MM.1S (cell line): ENCODE data around the gene DDX21.

Source experiments
- DNase-seq: peaks from one replicate; pipeline ENCODE4 v3.0.0-alpha.2; 2015
- H2AFZ ChIP-seq: fragments of 300-600 bp; sonication (generic); 2 replicates; pipeline ENCODE4 v1.6.0; 2016; ENCODE audit warnings: antibody characterized with exemption, low read length
- H3F3A ChIP-seq: fragments of 300-600 bp; sonication (generic); 2 replicates; pipeline ENCODE4 v1.6.1; 2016; ENCODE audit warnings: mild to moderate bottlenecking, antibody characterized with exemption, low read length, moderate library complexity, mixed read lengths; ENCODE audit not compliant: insufficient read depth
- H3K27ac ChIP-seq: fragments of 300-600 bp; sonication (generic); 2 replicates; pipeline ENCODE4 v1.5.1; 2016; ENCODE audit warnings: mild to moderate bottlenecking, low read length
- H3K27me3 ChIP-seq: fragments of 300-600 bp; sonication (generic); replicated peaks from 2 replicates; pipeline ENCODE4 v1.6.0; 2016; ENCODE audit warnings: low read length; ENCODE audit not compliant: insufficient read depth
- H3K36me3 ChIP-seq: fragments of 300-600 bp; sonication (generic); replicated peaks from 2 replicates; pipeline ENCODE4 v1.6.1; 2016; ENCODE audit warnings: mild to moderate bottlenecking, low read length, mixed read lengths; ENCODE audit not compliant: insufficient read depth
- H3K4me1 ChIP-seq: fragments of 300-600 bp; sonication (generic); 2 replicates; pipeline ENCODE4 v1.6.1; 2016; ENCODE audit warnings: low read length, mixed read lengths
- H3K4me2 ChIP-seq: fragments of 300-600 bp; sonication (generic); 2 replicates; pipeline ENCODE4 v1.6.0; 2016; ENCODE audit warnings: low read depth, low read length
- H3K4me3 ChIP-seq: fragments of 300-600 bp; sonication (generic); 2 replicates; pipeline ENCODE4 v1.5.1; 2016; ENCODE audit warnings: low read length, mixed read lengths
- H3K79me2 ChIP-seq: fragments of 300-600 bp; sonication (generic); 2 replicates; pipeline ENCODE4 v1.6.1; 2016; ENCODE audit warnings: mixed run types, low read length, mixed read lengths
- H3K9ac ChIP-seq: fragments of 300-600 bp; sonication (generic); 2 replicates; pipeline ENCODE4 v1.6.1; 2016; ENCODE audit warnings: low read length, mixed read lengths
- H3K9me2 ChIP-seq: fragments of 300-600 bp; sonication (generic); replicated peaks from 2 replicates; pipeline ENCODE4 v1.6.1; 2016; ENCODE audit warnings: mild to moderate bottlenecking, low read length, mixed read lengths; ENCODE audit not compliant: insufficient read depth
- H3K9me3 ChIP-seq: fragments of 300-600 bp; sonication (generic); replicated peaks from 2 replicates; pipeline ENCODE4 v1.6.1; 2016; ENCODE audit warnings: mild to moderate bottlenecking, low read length, mixed read lengths; ENCODE audit not compliant: insufficient read depth
- H4K20me1 ChIP-seq: fragments of 300-600 bp; sonication (generic); 2 replicates; pipeline ENCODE4 v1.6.1; 2016; ENCODE audit warnings: mild to moderate bottlenecking, low read length, moderate library complexity, mixed read lengths; ENCODE audit not compliant: insufficient read depth
- CTCF ChIP-seq: fragments of 300-600 bp; sonication (generic); IDR thresholded peaks from 2 replicates; pipeline ENCODE4 v1.5.1; 2016; ENCODE audit warnings: antibody characterized with exemption, low read length, mixed read lengths
- EZH2 ChIP-seq: fragments of 300-600 bp; sonication (generic); optimal IDR thresholded peaks from 2 replicates; pipeline ENCODE3; 2017; ENCODE audit warnings: low read depth, mild to moderate bottlenecking, antibody characterized with exemption, low read length, mixed read lengths
- EZH2phosphoT487 ChIP-seq: fragments of 300-600 bp; sonication (generic); IDR thresholded peaks from 2 replicates; pipeline ENCODE4 v1.6.1; 2018; ENCODE audit warnings: antibody characterized with exemption, low read length

DDX21 gene

GRCh38 chr10:69014171-69014570 lies 58.2 kb downstream of the DDX21 start:
- Histone ChIP-seq H2AFZ (no peak overlapping the region), H4K20me1 (no peaks in the 10 kb centered on the region), H3K4me3 (no peak overlapping the region), H3K4me2 (no peak overlapping the region), H3K27ac (no peak overlapping the region), H3K79me2 (no peaks in the 10 kb centered on the region), H3K9me2 (no peaks in the 10 kb centered on the region), H3K9ac (no peak overlapping the region), H3K36me3 (peaks cover 3% of the 10 kb centered on the region; the same call in 1 of the 2 replicates), H3K9me3 (no peaks in the 10 kb centered on the region), H3K4me1 (no peaks in the 10 kb centered on the region), H3F3A (no peaks in the 10 kb centered on the region), H3K27me3 (no peaks in the 10 kb centered on the region)
- no peak for DNase-seq
- TF ChIP-seq EZH2, result no peak
- TF ChIP-seq CTCF, result no peak
- TF ChIP-seq EZH2phosphoT487, result no peak

- TF ChIP-seq EZH2phosphoT487 (no peak), EZH2 (no peak), CTCF (no peak)
- H3K4me2 ChIP-seq, result no peak overlapping the region
- no peaks in the 10 kb centered on the region for H3K9me2 ChIP-seq
- no peak for DNase-seq
- no peaks in the 10 kb centered on the region for H3K27me3 ChIP-seq
- no peak overlapping the region for H3K27ac ChIP-seq
- no peaks in the 10 kb centered on the region for H4K20me1 ChIP-seq
- no peak overlapping the region for H2AFZ ChIP-seq
- H3K9me3 ChIP-seq, result no peaks in the 10 kb centered on the region
- no peaks in the 10 kb centered on the region; the same call in 1 of the 2 replicates for H3F3A ChIP-seq
- no peak overlapping the region for H3K4me3 ChIP-seq
- no peak overlapping the region for H3K9ac ChIP-seq
- no peaks in the 10 kb centered on the region for H3K4me1 ChIP-seq
- no peaks in the 10 kb centered on the region; the same call in 1 of the 2 replicates for H3K36me3 ChIP-seq
- no peaks in the 10 kb centered on the region for H3K79me2 ChIP-seq
Measured at GRCh38 chr10:69018613-69019012, 62.6 kb downstream of the DDX21 start.

- no peaks in the 10 kb centered on the region for H3K9me2 ChIP-seq
- no peaks in the 10 kb centered on the region for H3K79me2 ChIP-seq
- no peaks in the 10 kb centered on the region for H3K9me3 ChIP-seq
- H3K27ac ChIP-seq, result no peak overlapping the region
- no peaks in the 10 kb centered on the region for H3K27me3 ChIP-seq
- no peaks in the 10 kb centered on the region for H3K36me3 ChIP-seq
- DNase-seq, result no peak
- H4K20me1 ChIP-seq, result no peaks in the 10 kb centered on the region
- no peak overlapping the region for H3K4me3 ChIP-seq
- H3K9ac ChIP-seq, result no peak overlapping the region
- TF ChIP-seq CTCF (no peak), EZH2phosphoT487 (no peak), EZH2 (no peak)
- no peak overlapping the region for H3K4me2 ChIP-seq
- no peak overlapping the region for H2AFZ ChIP-seq
- H3K4me1 ChIP-seq, result no peaks in the 10 kb centered on the region
- no peaks in the 10 kb centered on the region; the same call in 1 of the 2 replicates for H3F3A ChIP-seq
Measured at GRCh38 chr10:69022611-69023010, 66.6 kb downstream of the DDX21 start.
